Prostate gland (tissue), 2 donors: Measurements from ENCODE around the gene STAB2. TPM values are rescaled to one million over a fixed set of nuclear protein-coding genes. Genes with fewer than 3 reads are reported as not detected.

Source experiments
- DNase-seq: peaks from one replicate; pipeline ENCODE4 v3.0.0-alpha.2; 2019; ENCODE audit warnings: low spot score
- H3K27ac ChIP-seq, 2 donors: fragments of 200-600 bp; sonication (generic); 2 replicates each; pipeline ENCODE4 v1.5.1; 2017 to 2019
- H3K27me3 ChIP-seq: fragments of 200-600 bp; sonication (generic); replicated peaks from 2 replicates; pipeline ENCODE4 v1.5.1; 2019; ENCODE audit not compliant: insufficient read depth
- H3K36me3 ChIP-seq, 2 donors: fragments of 200-600 bp; sonication (generic); 1 replicate in 1 of 2; 2 replicates in 1 of 2; pipeline versions ENCODE4 v1.5.1 to v1.8.1; 2017 to 2019
- H3K4me1 ChIP-seq: fragments of 200-600 bp; sonication (generic); replicated peaks from 2 replicates; pipeline ENCODE4 v1.5.1; 2019
- H3K4me3 ChIP-seq, 2 donors: fragments of 200-600 bp; sonication (generic); 2 replicates each; pipeline ENCODE4 v1.5.1; 2017 to 2019
- H3K9me3 ChIP-seq: fragments of 200-600 bp; sonication (generic); 2 replicates; pipeline ENCODE4 v1.5.1; 2017
- POLR2A ChIP-seq: fragments of 450-650 bp; IDR thresholded peaks from one replicate; pipeline ENCODE4 v1.6.1; 2016; ENCODE audit warnings: antibody characterized with exemption, mild to moderate bottlenecking
- POLR2AphosphoS5 ChIP-seq: sonication (generic); formaldehyde crosslinking; IDR thresholded peaks from one replicate; pipeline ENCODE4 v1.6.1; 2017; ENCODE audit warnings: antibody characterized with exemption
- WGBS: methylation state at CpG from one replicate; pipeline ENCODE4 v1.1.5; 2018; 5-methylcytosine and 5-hydroxymethylcytosine counted together
- intact Hi-C: fragments of 100-400 bp; cut with DNase I; formaldehyde crosslinking; loops from one replicate; pipeline ENCODE4 v1.14.2; 2022
- total RNA-seq, 2 donors: library from RNA; depleted of rRNA; stranded (reverse); fragments of >200 nt; gene quantifications; one replicate each; pipeline ENCODE4 v1.1.0, GENCODE V29; 2016
- TF ChIP-seq, protein P1 (sequence below), 4 experiments: fragments of 200-600 bp in 2 of 4; fragments of 450-650 bp in 2 of 4; sonication (generic) in 2 of 4; IDR thresholded peaks; 1 replicate in 3 of 4; 2 replicates in 1 of 4; pipeline ENCODE4 v1.5.1; 2016 to 2019; ENCODE audit warnings: antibody characterized with exemption in 4 of 4, mild to moderate bottlenecking in 2 of 4, moderate library complexity in 2 of 4

The STAB2 gene
- total RNA-seq, 2 donors from 2014 or later = 0.62 TPM; not detected in 1

DNA sequence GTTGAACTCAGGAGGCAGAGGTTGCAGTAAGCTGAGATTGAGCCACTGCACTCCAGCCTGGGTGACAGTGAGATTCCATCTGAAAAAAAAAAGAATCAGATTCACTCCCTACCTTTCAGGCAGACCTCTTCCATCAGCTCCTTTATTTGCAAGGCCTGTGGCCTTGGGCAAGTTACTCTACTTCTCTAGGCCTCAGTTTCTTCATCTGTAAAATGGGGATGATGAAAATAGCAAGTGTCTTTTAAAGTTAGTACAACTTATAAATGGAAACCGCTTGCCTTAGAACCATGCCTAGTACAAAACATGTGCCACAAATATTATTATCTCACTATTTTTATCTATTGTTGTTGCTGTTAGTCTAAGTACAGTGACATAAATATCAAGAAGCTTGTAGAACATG is 84.3 kb downstream of the STAB2 start:
- 90% methylated on average over 1 of the region's 1 CpG for WGBS
- no peak for TF ChIP-seq POLR2AphosphoS5
- TF ChIP-seq, protein P1, sequence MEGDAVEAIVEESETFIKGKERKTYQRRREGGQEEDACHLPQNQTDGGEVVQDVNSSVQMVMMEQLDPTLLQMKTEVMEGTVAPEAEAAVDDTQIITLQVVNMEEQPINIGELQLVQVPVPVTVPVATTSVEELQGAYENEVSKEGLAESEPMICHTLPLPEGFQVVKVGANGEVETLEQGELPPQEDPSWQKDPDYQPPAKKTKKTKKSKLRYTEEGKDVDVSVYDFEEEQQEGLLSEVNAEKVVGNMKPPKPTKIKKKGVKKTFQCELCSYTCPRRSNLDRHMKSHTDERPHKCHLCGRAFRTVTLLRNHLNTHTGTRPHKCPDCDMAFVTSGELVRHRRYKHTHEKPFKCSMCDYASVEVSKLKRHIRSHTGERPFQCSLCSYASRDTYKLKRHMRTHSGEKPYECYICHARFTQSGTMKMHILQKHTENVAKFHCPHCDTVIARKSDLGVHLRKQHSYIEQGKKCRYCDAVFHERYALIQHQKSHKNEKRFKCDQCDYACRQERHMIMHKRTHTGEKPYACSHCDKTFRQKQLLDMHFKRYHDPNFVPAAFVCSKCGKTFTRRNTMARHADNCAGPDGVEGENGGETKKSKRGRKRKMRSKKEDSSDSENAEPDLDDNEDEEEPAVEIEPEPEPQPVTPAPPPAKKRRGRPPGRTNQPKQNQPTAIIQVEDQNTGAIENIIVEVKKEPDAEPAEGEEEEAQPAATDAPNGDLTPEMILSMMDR (IDR thresholded peaks at IDR 0.05) = no peak
- no peak for TF ChIP-seq POLR2A
- DNase-seq = no peak
- intact Hi-C loops = no loop called here
- Histone ChIP-seq H3K36me3 (no peaks in the 10 kb centered on the region), H3K27ac (no peak overlapping the region), H3K27me3 (no peaks in the 10 kb centered on the region), H3K4me1 (no peaks in the 10 kb centered on the region), H3K4me3 (no peak overlapping the region), H3K9me3 (no peaks in the 10 kb centered on the region)

DNA sequence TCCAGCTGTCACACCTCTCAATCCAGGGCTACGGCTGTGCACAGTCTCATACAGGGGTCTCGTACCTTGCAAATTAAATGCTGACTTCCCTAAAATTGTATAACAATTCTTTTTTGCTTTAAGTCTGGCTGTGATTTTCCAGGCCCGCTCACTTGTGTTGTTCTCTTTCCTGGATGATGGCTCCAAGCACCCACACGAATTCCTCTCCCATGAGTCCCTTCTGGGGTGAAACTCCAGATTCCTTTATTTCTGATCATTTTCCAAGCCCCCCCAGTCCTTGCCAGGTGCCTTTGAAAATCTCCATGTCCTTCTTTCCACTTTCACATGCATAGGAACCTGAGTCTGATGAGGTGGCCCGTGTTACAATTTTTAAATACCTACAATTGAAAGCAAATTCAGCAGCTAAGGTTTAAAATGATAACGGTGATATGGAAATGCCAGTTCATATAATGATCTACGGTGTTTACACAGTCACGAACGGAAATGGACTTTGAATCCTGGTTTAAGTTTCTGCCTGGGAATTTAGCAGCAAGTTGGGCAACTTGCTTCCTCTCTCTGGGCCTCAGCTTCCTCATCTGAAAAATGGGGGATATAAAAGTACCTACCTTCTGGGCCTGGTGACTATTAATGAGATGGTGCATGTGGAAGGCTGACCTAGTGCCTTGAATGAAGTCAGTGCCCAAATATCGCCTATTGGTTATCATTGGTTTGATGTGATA is 85.5 kb downstream of the STAB2 start:
- intact Hi-C loops = no loop called here
- Histone ChIP-seq H3K4me1 (no peaks in the 10 kb centered on the region), H3K4me3 (no peak overlapping the region), H3K27ac (no peak overlapping the region), H3K27me3 (no peaks in the 10 kb centered on the region), H3K9me3 (no peaks in the 10 kb centered on the region), H3K36me3 (no peaks in the 10 kb centered on the region)
- DNase-seq = no peak
- 87% methylated on average over 10 of the region's 10 CpGs for WGBS
- TF ChIP-seq POLR2AphosphoS5 (no peak), POLR2A (no peak)
- TF ChIP-seq, protein P1 (IDR thresholded peaks at IDR 0.05) = no peak

DNA sequence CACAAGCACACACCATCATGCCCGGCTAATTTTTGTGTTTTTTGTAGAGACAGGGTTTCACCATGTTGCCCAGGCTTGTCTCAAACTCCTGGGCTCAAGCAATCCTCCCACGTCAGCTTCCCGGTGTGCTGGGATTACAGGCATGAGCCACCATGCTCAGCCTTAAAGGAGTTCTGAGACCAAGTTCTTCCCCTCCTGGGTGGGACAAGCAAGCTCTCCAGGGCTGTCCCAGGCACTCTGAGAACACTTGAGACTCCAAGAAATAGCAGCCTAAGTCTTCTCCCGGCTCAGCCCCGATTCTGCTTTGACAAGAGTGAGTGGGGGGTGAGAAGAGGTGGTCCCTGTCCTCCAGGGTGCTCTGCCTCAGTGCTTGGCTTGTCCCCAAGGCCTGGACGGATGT is 86.4 kb downstream of the STAB2 start:
- no peaks in the 10 kb centered on the region for H3K36me3 ChIP-seq
- no peak for DNase-seq
- H3K27me3 ChIP-seq = no peaks in the 10 kb centered on the region
- 86% methylated on average over 4 of the region's 6 CpGs for WGBS
- TF ChIP-seq, protein P1 (IDR thresholded peaks at IDR 0.05) = no peak
- TF ChIP-seq POLR2AphosphoS5 (no peak), POLR2A (no peak)
- no peaks in the 10 kb centered on the region for H3K9me3 ChIP-seq
- H3K4me3 ChIP-seq = no peak overlapping the region
- no peaks in the 10 kb centered on the region for H3K4me1 ChIP-seq
- intact Hi-C loops = no loop called here
- no peak overlapping the region for H3K27ac ChIP-seq

DNA sequence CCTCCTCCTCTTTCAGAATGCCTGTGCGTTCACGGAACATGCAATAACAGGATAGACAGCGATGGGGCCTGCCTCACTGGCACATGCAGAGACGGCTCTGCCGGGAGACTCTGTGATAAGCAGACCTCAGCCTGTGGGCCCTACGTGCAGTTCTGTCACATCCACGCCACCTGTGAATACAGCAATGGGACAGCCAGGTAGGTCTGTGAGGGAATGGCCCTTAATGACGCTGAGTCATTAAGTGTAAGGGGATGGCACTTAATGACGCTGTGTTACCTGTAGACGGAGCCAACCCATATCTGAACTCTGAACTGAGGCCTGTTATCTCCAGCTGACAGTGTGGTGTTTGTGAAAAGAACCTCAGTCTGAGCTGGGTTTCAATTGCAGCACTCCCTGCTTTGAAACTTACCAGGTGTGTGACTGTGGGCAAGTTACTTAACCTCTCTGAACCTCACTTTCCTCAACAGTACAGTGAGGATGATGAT is 86.9 kb downstream of the STAB2 start:
- Histone ChIP-seq H3K4me3 (no peak overlapping the region), H3K4me1 (no peaks in the 10 kb centered on the region), H3K27ac (no peak overlapping the region), H3K36me3 (no peaks in the 10 kb centered on the region), H3K27me3 (no peaks in the 10 kb centered on the region), H3K9me3 (no peaks in the 10 kb centered on the region)
- WGBS = 87% methylated on average over 10 of the region's 10 CpGs
- DNase-seq = no peak
- no peak for TF ChIP-seq POLR2AphosphoS5
- no peak for TF ChIP-seq POLR2A
- TF ChIP-seq, protein P1 (IDR thresholded peaks at IDR 0.05) = no peak
- intact Hi-C loops = no loop called here

DNA sequence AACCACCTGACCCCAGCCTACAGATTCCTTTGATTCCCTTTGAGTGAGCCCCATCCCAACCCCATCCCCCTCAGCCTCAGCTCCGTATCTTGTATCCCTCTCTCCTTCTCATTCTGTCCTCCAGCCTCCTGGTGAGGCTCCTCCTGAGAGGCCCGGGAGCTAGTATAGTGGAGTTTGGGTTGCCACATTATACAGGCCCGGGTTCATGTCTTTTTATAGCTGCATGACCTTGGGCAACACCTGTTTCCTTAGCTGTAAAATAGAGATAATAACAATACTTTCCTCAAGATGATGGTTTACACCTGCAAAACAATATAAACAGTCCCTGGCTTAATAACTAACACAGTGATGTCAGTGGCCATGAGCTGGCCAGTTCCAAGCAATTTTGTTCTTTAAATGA is 89.8 kb downstream of the STAB2 start:
- intact Hi-C loops = no loop called here
- Histone ChIP-seq H3K4me1 (no peaks in the 10 kb centered on the region), H3K27ac (no peak overlapping the region), H3K4me3 (no peak overlapping the region), H3K27me3 (no peaks in the 10 kb centered on the region), H3K9me3 (no peaks in the 10 kb centered on the region), H3K36me3 (no peaks in the 10 kb centered on the region)
- WGBS = 56% methylated on average over 3 of the region's 3 CpGs
- TF ChIP-seq POLR2AphosphoS5 (no peak), POLR2A (no peak)
- TF ChIP-seq, protein P1 (IDR thresholded peaks at IDR 0.05) = no peak
- DNase-seq = no peak
